WTC11 (cell line): ENCODE data around the gene SART1. TPM values are rescaled to one million over a fixed set of nuclear protein-coding genes. Genes with fewer than 3 reads are reported as not detected.

Experiments
- ARID4B ChIP-seq: sonication (generic); formaldehyde crosslinking; IDR thresholded peaks from 2 replicates; pipeline ENCODE4 v1.8.0; 2023; ENCODE audit warnings: missing genetic modification reagents, mild to moderate bottlenecking, borderline replicate concordance
- ATF2 ChIP-seq: sonication (generic); formaldehyde crosslinking; IDR thresholded peaks from 2 replicates; pipeline ENCODE4 v1.8.1; 2022; ENCODE audit warnings: low read depth, missing genetic modification reagents, borderline replicate concordance
- ELF4 ChIP-seq: sonication (generic); formaldehyde crosslinking; IDR thresholded peaks from 2 replicates; pipeline ENCODE4 v1.8.1; 2022; ENCODE audit warnings: low read depth, mild to moderate bottlenecking, moderate library complexity, missing genetic modification reagents
- FOXK1 ChIP-seq: sonication (generic); formaldehyde crosslinking; IDR thresholded peaks from 2 replicates; pipeline ENCODE4 v1.8.0; 2022; ENCODE audit warnings: mild to moderate bottlenecking, moderate library complexity, missing genetic modification reagents
- GABPB1 ChIP-seq: sonication (generic); formaldehyde crosslinking; IDR thresholded peaks from 2 replicates; pipeline ENCODE4 v1.8.1; 2023; ENCODE audit warnings: mild to moderate bottlenecking, missing genetic modification reagents
- IRF1 ChIP-seq: sonication (generic); formaldehyde crosslinking; IDR thresholded peaks from 2 replicates; pipeline ENCODE4 v1.8.0; 2023; ENCODE audit warnings: missing genetic modification reagents
- MAX ChIP-seq: sonication (generic); formaldehyde crosslinking; IDR thresholded peaks from 2 replicates; pipeline ENCODE4 v1.8.0; 2022; ENCODE audit warnings: mild to moderate bottlenecking, missing genetic modification reagents
- NFE2L1 ChIP-seq: sonication (generic); formaldehyde crosslinking; IDR thresholded peaks from 2 replicates; pipeline ENCODE4 v1.8.1; 2023; ENCODE audit warnings: missing genetic modification reagents
- NFYB ChIP-seq: sonication (generic); formaldehyde crosslinking; conservative IDR thresholded peaks from 2 replicates; pipeline ENCODE4 v1.8.0; 2022; ENCODE audit warnings: low read depth, missing genetic modification reagents
- NR1H2 ChIP-seq: sonication (generic); formaldehyde crosslinking; IDR thresholded peaks from 2 replicates; pipeline ENCODE4 v1.9.0; 2021; ENCODE audit warnings: mild to moderate bottlenecking, moderate library complexity, missing genetic modification reagents
- PRDM15 ChIP-seq: sonication (generic); formaldehyde crosslinking; IDR thresholded peaks from 2 replicates; pipeline ENCODE4 v1.8.0; 2022; ENCODE audit warnings: missing genetic modification reagents
- RORB ChIP-seq: fragments of 250-450 bp; sonication (Bioruptor Pico); IDR thresholded peaks from 2 replicates; pipeline ENCODE4 v1.9.0; 2021; ENCODE audit warnings: mild to moderate bottlenecking
- SMAD3 ChIP-seq: sonication (generic); formaldehyde crosslinking; IDR thresholded peaks from 2 replicates; pipeline ENCODE4 v1.8.0; 2022; ENCODE audit warnings: missing genetic modification reagents, mild to moderate bottlenecking, borderline replicate concordance
- SOX15 ChIP-seq: fragments of 250-450 bp; sonication (Bioruptor Pico); IDR thresholded peaks from 2 replicates; pipeline ENCODE4 v1.9.0; 2021; ENCODE audit warnings: mild to moderate bottlenecking
- STAT6 ChIP-seq: sonication (generic); formaldehyde crosslinking; conservative IDR thresholded peaks from 2 replicates; pipeline ENCODE4 v1.8.1; 2023; ENCODE audit warnings: mild to moderate bottlenecking, low read depth, missing genetic modification reagents, moderate library complexity
- ZNF263 ChIP-seq: sonication (generic); formaldehyde crosslinking; IDR thresholded peaks from 2 replicates; pipeline ENCODE4 v1.8.1; 2022; ENCODE audit warnings: low read depth, mild to moderate bottlenecking, moderate library complexity, missing genetic modification reagents
- ZNF281 ChIP-seq: sonication (generic); formaldehyde crosslinking; IDR thresholded peaks from 2 replicates; pipeline ENCODE4 v1.8.0; 2023; ENCODE audit warnings: mild to moderate bottlenecking, missing genetic modification reagents
- ZNF317 ChIP-seq: sonication (generic); formaldehyde crosslinking; IDR thresholded peaks from 2 replicates; pipeline ENCODE4 v1.8.1; 2023; ENCODE audit warnings: low read depth, mild to moderate bottlenecking, moderate library complexity, missing genetic modification reagents, borderline replicate concordance
- ZNF512 ChIP-seq: sonication (generic); formaldehyde crosslinking; IDR thresholded peaks from 2 replicates; pipeline ENCODE4 v1.8.1; 2022; ENCODE audit warnings: missing genetic modification reagents, borderline replicate concordance
- total RNA-seq: library from RNA; stranded (reverse); gene quantifications from 3 replicates; pipeline ENCODE4 v1.2.3, GENCODE V29; 2021

SART1 gene
- total RNA-seq, 1 experiment from 2014 or later, result 57.0 TPM

- no peak for TF ChIP-seq STAT6
- no peak for TF ChIP-seq ZNF317 (CRISPR knock-in tag)
- no peak for TF ChIP-seq ZNF281
- TF ChIP-seq NR1H2 (CRISPR knock-in tag), result no peak
- 0 out of 2 replicates have a peak, but pooled peaks have one; percentile 31 for TF ChIP-seq ZNF263 (CRISPR knock-in tag)
- TF ChIP-seq FOXK1 (CRISPR knock-in tag), result peak; percentile 89
- no peak for TF ChIP-seq ARID4B (CRISPR knock-in tag)
- no peak for TF ChIP-seq ATF2 (CRISPR knock-in tag)
- TF ChIP-seq SOX15, result no peak
- TF ChIP-seq SMAD3, result peak; percentile 87
- TF ChIP-seq ZNF512 (CRISPR knock-in tag), result no peak
- peak; percentile 59 for TF ChIP-seq GABPB1 (CRISPR knock-in tag)
- TF ChIP-seq IRF1 (CRISPR knock-in tag), result 0 out of 2 replicates have a peak, but pooled peaks have one; percentile 38
- no peak for TF ChIP-seq RORB (CRISPR knock-in tag)
- TF ChIP-seq NFYB, result 0 out of 2 replicates have a peak, but pooled peaks have one; percentile 16
- peak; percentile 22; the same call in 1 of the 2 replicates for TF ChIP-seq MAX (CRISPR knock-in tag)
- TF ChIP-seq ELF4 (CRISPR knock-in tag), result no peak
- TF ChIP-seq PRDM15 (CRISPR knock-in tag), result no peak
- peak; percentile 49; the same call in 1 of the 2 replicates for TF ChIP-seq NFE2L1 (CRISPR knock-in tag)
These were observed 42.4 kb upstream of the SART1 start, which contains the start of gene DRAP1 (continued) for GRCh38 chr11:65919141-65919572.
